ENCODE results near the gene CDC27.
"Not testable (repeated sequence)": the region's sequence is repeated elsewhere in the genome, so short reads cannot be mapped to it uniquely, and the experiment has no call there.

CDC27 gene

DNA sequence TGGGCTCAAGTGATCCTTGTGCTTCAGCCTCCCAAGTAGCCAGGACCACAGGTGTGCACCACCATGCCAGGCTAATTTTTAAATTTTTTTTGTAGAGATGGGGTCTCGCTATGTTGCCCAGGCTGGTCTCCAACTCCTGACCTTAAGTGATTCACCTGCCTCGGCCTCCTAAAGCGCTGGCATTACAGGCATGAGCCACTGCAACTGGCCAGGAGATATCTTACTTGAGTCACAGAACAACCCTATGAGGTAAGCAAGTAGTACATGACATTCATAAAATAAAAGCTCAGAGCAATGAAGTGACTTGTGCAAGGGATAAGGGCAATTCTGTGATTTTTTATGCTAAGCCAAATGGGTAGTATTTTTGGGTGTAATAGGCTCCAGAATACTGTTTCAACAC, 57.3 kb downstream of the CDC27 start:
- no peak for DNase-seq (ENCODE audit: low read depth)

GRCh38 chr17:47126835-47127234, 62.3 kb downstream of the CDC27 start:
- not testable (repeated sequence) for DNase-seq (ENCODE audit: low read depth)

- not testable (repeated sequence) for DNase-seq (ENCODE audit: low read depth)
Measured at GRCh38 chr17:47123262-47123661, 65.8 kb downstream of the CDC27 start.

- DNase-seq (ENCODE audit: low read depth) = peak; percentile 63
Measured at GRCh38 chr17:47120521-47121095, 68.5 kb downstream of the CDC27 start.

- DNase-seq (ENCODE audit: low read depth) = no peak
Measured at GRCh38 chr17:47119746-47120520, 69.2 kb downstream of the CDC27 start.

DNA sequence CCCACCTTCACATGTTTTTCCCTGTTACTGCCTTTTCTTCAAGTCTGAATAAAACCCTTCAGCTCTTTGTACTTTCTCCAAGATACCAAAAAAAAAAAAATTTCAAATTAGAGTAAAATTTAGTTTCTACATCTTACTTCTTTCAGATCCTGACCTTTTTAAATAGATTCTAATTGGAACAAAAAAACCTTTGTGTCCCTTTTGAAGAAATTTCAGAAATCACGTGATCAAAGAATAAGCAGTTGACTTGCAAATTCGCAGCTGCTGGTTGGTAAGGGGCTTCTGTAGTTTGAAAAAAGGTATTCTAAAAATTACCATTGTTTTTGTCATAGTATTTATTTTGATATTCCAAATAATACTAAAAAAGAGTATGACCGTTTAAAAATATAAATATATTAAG, 71.7 kb downstream of the CDC27 start:
- DNase-seq (ENCODE audit: low read depth) = no peak

DNA sequence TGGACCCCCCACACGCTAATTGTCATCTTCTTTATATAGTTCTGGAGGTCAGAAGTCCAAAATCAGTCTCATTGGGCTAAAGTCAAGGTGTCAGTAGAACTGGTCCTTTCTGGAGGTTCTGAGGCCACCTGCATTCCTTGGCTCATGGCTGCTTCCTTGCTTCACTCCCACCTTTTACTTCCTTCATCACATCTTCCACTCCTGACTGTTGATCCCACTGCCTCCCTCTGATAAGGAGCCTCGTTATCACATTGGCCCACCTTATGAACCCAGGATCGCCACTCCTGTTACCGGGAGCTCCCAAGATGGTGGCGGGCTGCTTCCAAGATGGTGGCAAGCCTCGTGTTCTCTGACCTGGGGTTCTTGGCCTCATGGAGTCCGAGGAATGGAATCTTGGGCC, 83.0 kb downstream of the CDC27 start:
- DNase-seq (ENCODE audit: low read depth) = no peak

GRCh38 chr17:47105246-47105645, 83.8 kb downstream of the CDC27 start:
- DNase-seq (ENCODE audit: low read depth) = peak; percentile 26

DNA sequence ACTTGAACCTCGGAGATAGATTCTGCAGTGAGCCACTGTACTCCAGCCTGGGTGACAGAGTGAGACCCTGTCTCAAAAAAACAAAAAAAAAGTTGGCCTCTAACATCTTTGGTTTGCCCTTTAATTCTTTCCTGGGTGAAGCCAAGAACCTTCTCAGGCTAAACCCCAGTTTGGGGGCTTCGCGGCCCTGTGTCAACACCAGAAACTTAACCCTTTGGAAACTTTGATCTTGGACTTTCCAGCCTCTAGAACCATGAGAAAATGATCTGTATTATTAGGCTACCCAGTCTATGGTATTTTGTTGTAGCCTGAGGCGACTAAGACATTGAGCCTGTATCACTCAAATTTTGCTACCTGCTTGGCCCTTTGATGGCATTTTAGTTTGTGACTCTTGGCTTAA, 86.2 kb downstream of the CDC27 start:
- no peak for DNase-seq (ENCODE audit: low read depth)

DNA sequence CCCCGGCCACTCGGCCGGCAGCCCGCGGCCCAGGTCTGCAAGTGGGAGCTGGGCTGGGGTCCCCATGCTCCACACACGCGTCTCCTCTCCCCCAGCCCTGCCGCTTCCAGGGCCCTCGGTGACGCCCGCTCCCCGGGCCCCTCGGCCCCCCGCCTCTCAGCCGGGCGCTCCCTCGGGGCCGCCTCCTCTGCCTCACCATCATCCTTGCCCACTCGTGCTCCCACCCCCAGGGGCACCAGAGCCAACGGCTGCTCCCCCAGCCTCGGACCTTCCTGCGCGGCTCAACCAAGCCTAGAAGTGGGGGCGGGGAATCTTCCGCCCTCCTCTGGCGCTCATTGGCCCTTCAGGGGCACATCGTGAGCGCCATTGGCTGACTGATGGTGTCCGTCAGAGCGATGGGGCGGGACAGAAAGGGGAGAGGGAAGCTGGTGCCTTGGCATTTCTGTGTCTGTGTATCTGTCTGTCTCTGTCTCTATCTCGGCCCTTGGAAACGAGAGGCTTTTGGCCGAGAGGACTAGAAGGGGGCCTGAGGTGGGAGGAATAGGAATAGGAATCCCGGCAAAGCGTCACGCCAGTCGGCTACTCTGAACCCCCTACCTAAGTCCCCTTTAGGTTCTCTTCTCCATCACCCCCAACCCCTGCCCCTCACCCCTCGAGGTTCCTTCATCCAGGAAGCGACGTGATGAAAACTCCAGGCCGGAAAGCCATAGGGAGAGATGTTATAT, 88.9 kb downstream of the CDC27 start:
- peak; percentile 78 for DNase-seq (ENCODE audit: low read depth)

DNA sequence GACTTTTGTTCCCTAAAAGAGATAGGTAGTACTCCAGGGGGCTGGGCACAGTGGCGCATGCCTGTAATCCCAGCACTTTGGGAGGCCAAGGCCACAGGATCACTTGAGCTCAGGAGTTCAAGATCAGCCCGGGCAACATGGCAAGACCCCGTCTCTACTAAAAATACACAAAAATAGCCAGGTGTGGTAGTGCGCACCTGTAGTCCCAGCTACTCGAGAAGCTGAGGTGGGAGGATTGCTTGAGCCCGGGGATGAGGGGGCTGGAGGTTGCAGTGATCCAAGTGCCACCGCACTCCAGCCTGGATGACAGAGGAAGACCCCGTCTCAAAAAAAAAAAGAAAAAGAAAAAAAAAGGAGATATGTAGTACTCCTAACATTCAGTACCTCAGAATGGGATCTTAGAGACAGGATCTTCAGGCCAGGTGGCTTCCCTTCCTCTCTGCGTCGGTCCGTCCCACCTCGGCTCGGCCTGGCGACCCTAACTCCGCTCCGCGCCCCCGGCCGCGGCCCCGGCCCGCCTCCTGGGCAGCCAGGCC, 89.6 kb downstream of the CDC27 start:
- no peak for DNase-seq (ENCODE audit: low read depth)

DNA sequence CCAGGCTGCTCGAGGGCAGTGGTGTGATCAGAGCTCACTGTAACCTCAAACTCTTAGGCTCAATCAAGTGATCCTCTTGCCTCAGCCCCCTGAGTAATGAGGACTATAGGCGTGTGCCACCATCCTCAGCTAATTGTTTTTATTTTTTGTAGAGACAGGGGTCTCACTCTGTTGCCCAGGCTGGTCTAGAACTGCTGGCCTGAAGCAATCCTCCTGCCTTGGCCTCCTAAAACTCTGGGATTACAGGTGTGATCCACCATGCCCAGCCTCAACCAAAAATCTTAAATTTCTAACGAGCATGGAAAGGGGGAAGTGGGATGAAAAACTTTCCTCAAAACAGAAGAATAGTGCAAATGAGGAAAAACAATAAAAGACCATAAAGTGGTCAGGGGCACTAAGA, 92.8 kb downstream of the CDC27 start:
- no peak for DNase-seq (ENCODE audit: low read depth)

GRCh38 chr17:47095268-47095667, 93.8 kb downstream of the CDC27 start:
- no peak for DNase-seq (ENCODE audit: low read depth)

DNA sequence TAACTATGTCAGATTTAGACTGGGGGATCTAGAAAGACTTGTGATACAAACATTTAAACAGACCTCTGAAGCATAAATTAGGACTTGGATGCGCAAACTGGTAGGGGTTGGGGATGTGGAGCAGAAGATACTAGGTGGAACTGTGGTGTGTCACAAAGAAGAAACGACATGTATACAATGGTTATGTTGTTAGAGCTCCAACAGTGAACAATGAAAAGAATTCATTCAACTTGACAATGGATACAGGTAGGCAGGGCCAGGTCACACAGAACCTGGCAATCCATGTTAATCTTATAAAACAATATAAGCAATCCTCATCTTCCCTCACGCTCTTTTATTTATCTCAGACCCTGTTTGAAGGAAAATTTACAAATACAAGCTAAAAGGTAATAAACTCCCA, 102.0 kb downstream of the CDC27 start:
- DNase-seq (ENCODE audit: low read depth) = no peak

DNA sequence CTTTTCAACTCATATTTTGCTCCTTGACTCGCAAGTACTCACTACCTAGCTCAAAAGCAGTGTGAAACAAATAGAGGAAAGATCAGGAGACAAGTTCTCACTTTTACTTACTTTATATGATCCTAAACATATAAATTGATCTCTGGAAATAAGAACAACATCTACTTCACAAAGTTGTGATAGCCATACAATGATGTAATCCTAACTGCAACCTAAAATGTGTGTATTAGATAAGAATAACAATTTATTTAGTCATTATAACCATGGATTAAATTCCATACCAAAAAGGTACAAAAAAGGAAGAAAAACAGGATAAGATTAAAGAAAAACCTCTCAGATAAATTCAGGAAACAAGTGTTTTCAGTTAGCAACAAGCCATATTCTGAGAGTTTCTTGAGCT, 103.4 kb downstream of the CDC27 start:
- DNase-seq (ENCODE audit: low read depth) = no peak

GRCh38 chr17:47078801-47079200, 110.3 kb downstream of the CDC27 start:
- no peak for DNase-seq (ENCODE audit: low read depth)

DNA sequence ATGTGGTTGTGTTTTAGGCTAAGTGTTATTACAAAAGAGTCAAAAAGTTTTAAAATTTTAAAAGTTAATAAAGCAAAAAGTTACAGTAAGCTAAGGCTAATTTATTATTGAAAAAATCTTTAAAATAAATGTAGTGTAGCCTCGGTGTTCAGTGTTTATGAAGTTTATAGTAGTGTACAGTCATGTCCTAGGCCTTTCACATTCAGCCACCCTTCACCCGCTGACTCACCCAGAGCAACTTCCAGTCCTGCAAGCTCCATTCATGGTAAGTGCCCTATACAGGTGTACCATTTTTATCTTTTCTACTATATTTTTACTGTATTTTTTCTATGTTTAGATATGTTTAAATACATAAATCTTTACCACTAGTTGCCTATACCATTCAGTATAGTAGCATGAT, 111.5 kb downstream of the CDC27 start:
- DNase-seq (ENCODE audit: low read depth) = no peak

- DNase-seq (ENCODE audit: low read depth) = no peak
Measured at GRCh38 chr17:47076171-47076570, 112.9 kb downstream of the CDC27 start.

DNA sequence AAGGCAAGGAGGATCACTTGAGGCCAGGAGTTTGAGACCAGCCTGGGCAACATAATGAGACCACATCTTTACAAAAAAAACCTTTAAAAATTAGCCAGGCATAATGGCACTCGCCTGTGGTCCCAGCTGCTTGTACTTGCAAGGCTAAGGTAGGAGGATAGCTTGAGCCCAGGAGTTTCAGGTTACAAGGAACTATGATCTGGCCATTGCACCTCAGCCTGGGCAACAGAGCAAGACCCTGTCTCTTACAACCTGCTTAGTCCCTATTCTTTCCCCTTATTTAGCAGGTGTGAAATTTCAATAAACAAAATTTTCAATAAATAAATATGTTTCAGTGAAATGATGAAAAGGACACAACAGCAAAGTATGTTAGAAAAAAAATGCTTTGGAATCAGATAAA, 114.7 kb downstream of the CDC27 start:
- DNase-seq (ENCODE audit: low read depth) = not testable (repeated sequence)

- not testable (repeated sequence) for DNase-seq (ENCODE audit: low read depth)
Measured at GRCh38 chr17:47073629-47074028, 115.5 kb downstream of the CDC27 start.

DNA sequence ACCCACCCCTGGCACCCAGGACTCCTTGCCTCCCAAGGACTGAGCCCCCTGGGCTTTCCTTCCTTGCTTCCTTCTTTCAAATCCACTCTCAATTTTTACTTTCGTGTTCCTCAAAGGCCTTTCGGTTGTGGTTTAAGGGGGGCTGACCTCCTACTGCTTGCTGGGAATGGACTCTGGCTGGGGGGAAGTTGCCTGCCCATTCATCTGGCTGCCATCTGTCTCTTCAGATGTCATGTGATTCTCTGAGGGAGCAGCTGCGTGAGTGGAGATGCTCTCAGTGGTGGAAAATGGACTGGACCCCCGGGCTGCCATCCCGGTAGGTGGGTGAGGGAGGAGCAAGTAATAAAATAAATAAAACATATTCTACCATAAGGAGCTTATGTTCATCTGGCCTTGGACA, 116.2 kb downstream of the CDC27 start:
- peak; percentile 56 for DNase-seq (ENCODE audit: low read depth)

DNA sequence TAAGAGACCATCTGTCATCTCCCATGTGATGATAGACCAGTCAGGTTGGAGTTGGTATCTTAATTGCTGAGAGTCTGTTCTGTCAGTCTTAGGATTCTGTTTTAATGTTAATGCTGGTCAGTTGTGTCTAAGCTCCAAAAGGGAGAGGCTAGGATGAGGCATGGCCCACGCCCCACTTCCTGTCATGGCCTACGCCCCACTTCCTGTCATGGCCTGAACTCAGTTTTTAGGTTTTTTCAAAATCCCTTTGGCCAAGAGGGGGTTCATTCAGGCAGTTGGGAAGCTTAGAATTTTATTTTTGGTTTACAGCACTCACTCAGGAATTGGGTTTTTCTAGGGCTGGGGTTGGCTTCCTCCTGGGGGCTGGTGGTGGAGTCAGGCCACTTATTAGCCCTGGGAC, 117.9 kb downstream of the CDC27 start:
- DNase-seq (ENCODE audit: low read depth) = not testable (repeated sequence)

DNA sequence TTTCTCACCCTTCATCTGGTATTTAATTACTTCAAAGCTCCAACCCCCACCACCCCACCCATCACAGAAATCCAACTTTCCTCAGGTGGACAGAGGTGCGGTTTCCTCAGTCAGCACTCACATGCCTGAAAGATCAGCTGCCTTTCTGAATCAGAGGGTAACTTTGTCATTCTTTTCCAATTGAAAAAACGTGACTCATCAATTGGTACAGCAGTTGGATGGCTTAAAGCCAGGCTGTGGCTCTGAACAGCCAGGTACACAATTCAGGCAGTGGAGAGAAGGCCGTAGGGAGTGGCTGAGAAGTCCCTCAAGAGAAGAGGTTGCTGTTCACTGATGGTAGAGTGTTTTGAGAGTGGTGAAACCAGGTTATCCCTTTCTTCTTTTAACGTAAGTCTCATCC, 118.8 kb downstream of the CDC27 start:
- peak; percentile 17 for DNase-seq (ENCODE audit: low read depth)

Data from GM04504 (cell line).